Activated T-helper 1 cell treated with Interleukin-2 at 50 U/mL for 16 hours (primary cell): Measurements from ENCODE around the gene MSRB3.

Source experiments
- DNase-seq: peaks from one replicate; pipeline ENCODE4 v3.0.0-alpha.2; 2020; ENCODE audit warnings: low read depth

MSRB3 gene

GRCh38 chr12:65499167-65499566, 220.7 kb downstream of the MSRB3 start:
- DNase-seq = no peak

DNA sequence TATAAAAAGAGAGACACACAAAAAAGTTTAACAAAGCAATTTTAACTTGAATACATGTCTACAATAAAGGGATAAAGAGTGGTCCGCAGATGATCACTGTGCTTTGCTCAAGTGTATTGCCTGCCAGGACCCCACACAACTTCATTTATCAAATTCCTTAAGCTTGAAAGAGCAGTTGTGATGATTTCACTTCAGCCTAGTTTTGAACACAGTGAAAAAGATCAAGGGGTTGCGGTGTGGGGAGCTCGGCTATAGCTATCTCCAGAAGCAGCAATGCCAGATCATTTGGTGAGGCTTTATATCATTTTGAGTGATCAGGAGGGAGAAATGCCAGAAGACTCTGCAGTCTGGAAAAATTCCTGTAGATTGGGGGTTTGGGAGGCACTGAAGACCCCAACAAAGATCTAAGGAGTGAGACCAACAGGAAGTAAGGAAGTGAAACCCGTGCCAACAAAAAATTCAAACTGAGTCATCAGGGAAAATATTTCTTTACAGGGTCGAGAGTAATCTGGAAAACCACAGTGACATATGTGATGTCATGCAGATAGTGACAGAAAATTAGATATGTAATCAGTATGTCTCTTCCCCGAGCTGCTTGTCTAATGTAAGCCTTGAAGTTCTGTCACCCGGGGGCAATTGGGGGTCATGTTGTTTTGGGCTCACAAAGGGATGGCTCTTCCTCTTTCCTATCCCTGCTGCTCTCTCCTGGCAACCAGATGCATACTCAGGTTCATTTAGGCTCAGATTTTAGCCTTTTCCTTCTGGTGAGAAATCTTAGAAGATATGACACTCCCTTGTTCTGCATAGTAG, 221.8 kb downstream of the MSRB3 start:
- DNase-seq = no peak

DNA sequence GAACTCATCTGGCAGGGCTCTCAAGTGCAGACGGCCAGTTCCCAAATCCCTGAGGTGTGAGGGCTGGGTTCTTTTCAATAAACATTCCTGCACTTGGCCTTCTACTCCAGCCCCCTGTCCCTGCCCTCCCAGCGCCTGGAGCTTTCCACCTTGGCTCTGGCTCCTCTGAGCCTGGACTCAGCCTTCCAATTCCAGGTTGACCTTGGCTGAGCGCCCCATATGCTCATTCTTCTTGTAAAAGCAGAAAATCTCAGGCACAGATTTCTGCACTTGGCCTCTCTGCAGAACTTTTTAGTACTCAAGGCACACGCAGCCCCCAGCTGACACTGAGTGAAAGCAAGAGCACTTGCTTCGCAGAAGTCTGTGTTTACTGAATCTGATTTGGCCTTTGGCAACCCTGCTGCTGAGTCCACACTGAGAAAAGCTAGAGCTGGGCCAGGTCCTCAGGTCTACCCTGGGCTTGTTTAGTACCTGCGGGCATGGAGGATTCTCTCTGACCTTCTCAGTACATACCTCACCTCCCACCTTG, 222.7 kb downstream of the MSRB3 start:
- DNase-seq = no peak

GRCh38 chr12:65501935-65502334, 223.5 kb downstream of the MSRB3 start:
- no peak for DNase-seq

DNA sequence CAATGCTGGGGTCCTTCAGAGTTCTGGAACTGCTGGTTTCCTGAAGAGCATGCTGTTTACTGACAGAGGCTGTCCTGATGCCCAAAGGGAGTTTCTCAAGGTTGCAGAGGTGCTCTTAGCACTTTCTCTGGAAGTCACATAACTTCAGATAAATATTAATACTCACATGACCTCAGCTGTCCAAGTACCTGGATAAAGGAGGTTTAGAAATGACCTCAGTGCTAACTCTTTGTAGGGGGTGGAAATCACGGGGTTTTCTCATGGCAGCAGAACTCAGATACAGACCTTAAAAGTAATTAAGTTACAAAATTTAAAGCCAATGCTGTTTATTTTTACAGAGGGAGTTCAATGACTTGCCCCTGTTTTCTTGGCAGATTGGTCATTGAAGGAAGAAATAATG, 225.9 kb downstream of the MSRB3 start:
- DNase-seq = no peak

- DNase-seq = no peak
Observed at GRCh38 chr12:65505386-65506121, 227.1 kb downstream of the MSRB3 start.

- DNase-seq = no peak
Observed at GRCh38 chr12:65508276-65509035, 230.0 kb downstream of the MSRB3 start.

- DNase-seq = no peak
Observed at GRCh38 chr12:65510007-65510406, 231.5 kb downstream of the MSRB3 start.

DNA sequence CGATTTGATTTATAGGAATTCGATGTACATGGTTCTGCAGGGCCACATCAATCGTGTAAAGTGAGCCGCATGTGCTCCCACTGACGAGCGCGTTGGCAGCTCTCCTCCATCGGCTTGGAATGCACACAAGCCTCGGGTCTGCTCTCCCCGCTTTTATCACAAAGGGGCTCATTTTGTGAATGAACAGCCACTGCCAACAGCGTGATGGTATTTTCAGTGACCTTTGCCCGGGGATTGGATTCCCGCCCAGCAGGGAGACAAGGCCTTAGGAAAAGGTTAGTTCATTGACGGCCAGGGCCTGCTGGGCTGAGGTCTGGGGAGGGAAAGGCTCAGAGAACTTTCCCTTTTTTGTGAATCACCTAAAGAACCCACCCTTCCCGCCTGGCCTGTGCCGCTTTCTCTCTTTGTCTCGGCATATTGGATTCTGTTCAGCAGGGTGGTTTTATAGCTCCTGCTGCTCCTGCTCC, 232.1 kb downstream of the MSRB3 start:
- no peak for DNase-seq

DNA sequence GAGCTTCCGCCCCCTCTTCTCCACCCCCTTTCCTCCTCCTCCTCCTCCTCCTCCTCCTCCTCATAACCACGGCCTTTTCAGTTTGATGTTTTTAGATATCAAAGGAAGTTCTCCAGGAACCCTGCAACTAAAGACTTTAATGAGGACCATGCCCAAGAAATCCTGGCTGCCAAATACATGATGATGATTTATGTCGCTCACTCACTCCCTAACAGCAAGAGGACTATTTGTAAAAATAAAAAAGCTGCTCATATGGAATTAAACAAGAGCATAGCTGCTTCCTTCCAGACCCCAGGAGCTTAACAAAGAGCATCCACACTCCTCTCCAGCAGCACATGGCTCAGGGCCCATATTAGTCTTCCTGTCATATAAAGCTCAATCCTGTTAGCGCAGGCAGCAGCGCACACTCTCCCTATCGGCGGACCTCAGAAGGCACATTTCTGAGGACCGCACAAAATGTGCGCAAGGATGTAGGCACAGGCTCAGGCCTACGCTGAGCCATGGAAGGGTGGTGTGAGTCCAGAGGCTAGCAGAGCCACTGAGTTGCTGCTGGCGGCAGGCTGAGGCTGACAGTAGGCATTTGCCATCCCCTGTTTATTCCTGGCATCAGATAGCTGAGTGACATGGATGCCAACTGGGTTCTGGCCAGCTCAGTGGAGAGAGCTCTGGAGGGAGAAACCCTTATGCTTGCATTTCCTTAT, 232.8 kb downstream of the MSRB3 start:
- DNase-seq = no peak

DNA sequence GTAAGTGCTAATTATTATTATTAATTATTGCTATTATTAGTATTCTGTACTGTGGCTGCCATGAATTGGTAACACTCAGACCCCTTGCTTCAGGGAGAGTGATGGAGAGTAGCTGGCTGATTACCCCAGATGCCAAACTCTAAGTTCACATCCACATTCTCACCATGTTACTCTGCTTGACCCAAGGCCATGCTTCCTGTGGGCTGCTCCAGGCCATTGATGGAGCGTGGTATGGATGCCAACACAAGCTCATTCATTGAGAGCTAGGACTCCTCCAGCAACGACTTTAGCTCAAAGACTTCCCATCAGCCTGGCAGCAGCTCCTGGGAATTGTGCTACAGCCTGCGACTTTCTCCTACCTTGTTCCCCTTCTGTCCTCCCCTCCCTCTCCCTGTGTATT, 233.4 kb downstream of the MSRB3 start:
- no peak for DNase-seq
